ENCODE results near the gene CRB1.
A peak's percentile ranks its signal among the peaks of the same experiment; 100 is the strongest.

GRCh38 chr1:197424380-197424779 lies 156.3 kb downstream of the CRB1 start:
- TF ChIP-seq RFX5 (IDR thresholded peaks at IDR 0.05; ENCODE audit: borderline replicate concordance, low read depth, low read length) (no peak), ASH2L (IDR thresholded peaks at IDR 0.05; ENCODE audit: low read length) (no peak), CREB1 (IDR thresholded peaks at IDR 0.05) (no peak), EZH2 (IDR thresholded peaks at IDR 0.05; ENCODE audit: low read depth, low read length, severe bottlenecking) (no peak), POLR2A (IDR thresholded peaks at IDR 0.05; ENCODE audit: control extremely low read depth in 1 of 2, low read depth in 2 of 2, low read length in 2 of 2) (no peak), SUZ12 (IDR thresholded peaks at IDR 0.05; ENCODE audit: low read length) (no peak), MAX (IDR thresholded peaks at IDR 0.05) (no peak), CEBPB (IDR thresholded peaks at IDR 0.05; ENCODE audit: low read depth, low read length) (peak; percentile 46; the same call in 1 of the 2 replicates)
